ENCODE results near the gene SMYD5. TPM values are rescaled to one million over a fixed set of nuclear protein-coding genes. Genes with fewer than 3 reads are reported as not detected.
"Not testable (repeated sequence)": the region's sequence is repeated elsewhere in the genome, so short reads cannot be mapped to it uniquely, and the experiment has no call there.

Gene SMYD5
- total RNA-seq, 1 donor: 29.8 TPM

GRCh38 chr2:73258186-73258912 is 44.3 kb downstream of the SMYD5 start:
- Histone ChIP-seq H3K4me3 (ENCODE audit: low read length) (no peak overlapping the region), H3K9me3 (ENCODE audit: low read depth, low read length) (no peaks in the 10 kb centered on the region), H3K27me3 (ENCODE audit: insufficient read depth, low read length) (no peaks in the 10 kb centered on the region), H3K4me1 (ENCODE audit: insufficient read depth, low read length) (no peaks in the 10 kb centered on the region)

DNA sequence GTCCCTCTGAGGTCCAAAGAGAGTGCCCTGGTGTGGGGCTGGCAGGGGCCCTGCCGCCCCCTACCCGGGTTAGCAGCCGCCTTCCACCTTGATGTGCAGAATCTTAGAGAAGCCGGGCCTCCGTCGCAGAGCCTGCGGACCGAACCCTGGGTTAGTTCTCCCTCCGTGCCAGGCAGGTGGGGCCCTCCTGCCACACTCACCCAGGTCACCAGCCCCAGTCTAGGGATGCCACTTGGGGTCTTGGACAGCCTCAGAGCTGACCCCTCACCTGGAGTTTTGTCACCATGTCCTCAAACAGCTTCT is 44.8 kb downstream of the SMYD5 start:
- H3K27me3 ChIP-seq (ENCODE audit: insufficient read depth, low read length): no peaks in the 10 kb centered on the region

DNA sequence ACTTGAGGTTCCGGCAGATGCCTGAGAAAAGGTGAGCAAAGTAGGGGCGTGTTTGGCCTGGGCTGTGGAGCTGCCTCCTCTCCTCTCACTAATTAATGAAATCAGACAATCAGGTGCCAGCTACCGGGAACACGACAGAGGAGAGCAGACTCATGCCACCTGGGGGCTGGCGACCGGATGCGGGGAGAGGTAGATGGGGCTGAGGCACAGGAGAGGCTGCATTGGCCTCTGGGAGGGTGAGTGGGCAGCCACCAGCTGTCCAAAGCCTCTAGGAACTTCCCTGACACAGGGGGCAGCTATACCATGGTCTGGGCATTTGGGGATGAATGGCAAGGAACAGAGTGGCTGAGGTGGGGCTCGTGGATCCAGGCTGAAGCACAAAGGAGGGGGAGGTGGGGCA is 45.2 kb downstream of the SMYD5 start:
- no peak overlapping the region for H3K4me3 ChIP-seq (ENCODE audit: low read length)
- no peaks in the 10 kb centered on the region for H3K27me3 ChIP-seq (ENCODE audit: insufficient read depth, low read length)
- H3K4me1 ChIP-seq (ENCODE audit: insufficient read depth, low read length): no peaks in the 10 kb centered on the region
- no peaks in the 10 kb centered on the region for H3K9me3 ChIP-seq (ENCODE audit: low read depth, low read length)

More for the DNA sequence above, 44.8 kb downstream of the SMYD5 start:
- H3K4me1 ChIP-seq (ENCODE audit: insufficient read depth, low read length): no peaks in the 10 kb centered on the region
- H3K4me3 ChIP-seq (ENCODE audit: low read length): no peak overlapping the region
- H3K9me3 ChIP-seq (ENCODE audit: low read depth, low read length): no peaks in the 10 kb centered on the region

DNA sequence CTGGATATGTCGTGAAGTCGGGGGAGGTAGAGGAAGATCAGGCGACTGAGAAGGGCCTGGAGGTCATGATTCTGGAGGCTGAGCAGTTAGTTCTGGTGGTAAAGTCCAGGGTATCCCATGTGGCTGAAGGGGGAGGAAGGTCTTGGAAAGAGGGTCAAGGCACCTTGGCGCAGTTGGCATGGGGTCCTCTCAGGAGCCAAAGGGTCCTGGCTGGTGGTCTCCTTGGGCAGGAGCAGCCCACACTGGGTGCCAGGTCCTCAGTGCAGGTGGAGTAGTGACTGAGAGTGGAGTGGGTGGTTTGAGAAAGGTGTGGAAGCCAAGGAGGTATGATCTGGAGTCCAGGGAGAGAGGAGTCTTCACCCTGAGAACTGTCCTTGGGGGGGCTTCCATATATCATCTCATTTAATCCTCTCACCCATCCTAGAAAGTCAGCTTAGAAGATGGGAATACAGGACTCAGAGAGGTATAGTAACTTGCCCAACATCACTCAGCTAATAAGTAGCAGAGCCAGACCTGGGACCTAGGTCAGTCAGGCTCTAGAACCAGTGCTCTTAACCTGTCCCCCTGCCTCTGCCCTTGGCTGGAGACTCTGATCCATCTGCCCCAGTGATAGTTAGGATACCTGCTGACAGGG is 45.8 kb downstream of the SMYD5 start:
- Histone ChIP-seq H3K4me3 (ENCODE audit: low read length) (no peak overlapping the region), H3K4me1 (ENCODE audit: insufficient read depth, low read length) (no peaks in the 10 kb centered on the region), H3K9me3 (ENCODE audit: low read depth, low read length) (no peaks in the 10 kb centered on the region), H3K27me3 (ENCODE audit: insufficient read depth, low read length) (no peaks in the 10 kb centered on the region)

- Histone ChIP-seq H3K4me1 (ENCODE audit: insufficient read depth, low read length) (no peaks in the 10 kb centered on the region), H3K27me3 (ENCODE audit: insufficient read depth, low read length) (no peaks in the 10 kb centered on the region), H3K4me3 (ENCODE audit: low read length) (no peak overlapping the region), H3K9me3 (ENCODE audit: low read depth, low read length) (no peaks in the 10 kb centered on the region)
These were observed 46.4 kb downstream of the SMYD5 start for GRCh38 chr2:73260338-73260984.

DNA sequence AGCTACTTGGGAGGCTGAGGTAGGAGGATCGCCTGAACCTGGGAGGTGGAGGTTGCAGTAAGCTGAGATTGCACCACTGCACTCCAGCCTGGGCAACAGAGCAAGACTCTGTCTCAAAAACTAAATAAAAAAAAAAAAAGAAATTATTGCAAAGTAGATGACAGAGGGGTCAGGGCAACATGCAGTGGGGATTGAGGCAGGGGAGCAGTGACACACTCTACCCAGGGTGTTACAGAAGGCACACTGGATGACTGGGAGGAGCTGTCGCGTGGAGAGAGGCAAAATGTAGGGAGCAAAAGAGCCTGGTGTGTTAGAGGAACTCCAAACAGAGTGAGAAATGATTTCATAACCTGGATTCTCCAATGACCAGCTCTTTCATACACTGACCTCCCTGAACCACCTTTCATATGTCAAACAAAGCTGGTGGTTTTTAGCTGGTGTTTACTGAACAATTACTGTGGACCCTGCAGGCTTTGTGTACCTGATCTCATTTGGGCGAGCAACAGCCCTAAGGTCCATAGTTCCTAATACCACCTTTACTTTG is 48.1 kb downstream of the SMYD5 start:
- no peaks in the 10 kb centered on the region for H3K4me1 ChIP-seq (ENCODE audit: insufficient read depth, low read length)
- H3K9me3 ChIP-seq (ENCODE audit: low read depth, low read length): no peaks in the 10 kb centered on the region
- no peak overlapping the region for H3K4me3 ChIP-seq (ENCODE audit: low read length)
- H3K27me3 ChIP-seq (ENCODE audit: insufficient read depth, low read length): no peaks in the 10 kb centered on the region

DNA sequence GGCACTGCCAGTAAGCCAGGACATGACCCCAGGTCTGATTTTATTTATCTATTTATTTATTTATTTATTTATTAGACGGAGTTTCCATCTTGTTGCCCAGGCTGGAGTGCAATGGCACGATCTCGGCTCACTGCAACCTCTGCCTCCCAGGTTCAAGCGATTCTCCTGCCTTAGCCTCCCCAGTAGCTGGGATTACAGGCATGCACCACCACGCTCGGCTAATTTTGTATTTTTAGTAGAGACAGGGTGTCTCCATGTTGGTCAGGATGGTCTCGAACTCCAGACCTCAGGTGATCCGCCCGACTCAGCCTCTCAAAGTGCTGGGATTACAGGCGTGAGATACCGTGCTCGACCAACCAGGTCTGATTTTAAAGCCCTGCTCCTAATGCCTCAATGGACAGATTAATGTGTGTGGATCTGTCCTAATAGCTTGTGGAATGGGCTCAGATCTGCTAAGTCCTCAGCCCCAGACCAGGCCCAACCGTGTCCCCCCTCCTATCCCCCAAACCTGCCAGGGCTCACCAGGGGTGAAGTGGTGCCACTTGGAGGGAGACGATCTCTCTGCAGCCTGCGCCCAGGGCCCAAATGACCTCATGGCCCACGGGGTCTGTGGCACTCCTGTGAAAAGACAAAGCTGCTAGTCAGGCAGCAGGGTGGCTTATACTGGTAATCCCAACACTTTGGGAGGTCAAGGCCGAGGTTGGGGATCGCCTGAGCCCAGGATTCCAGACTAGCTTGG is 48.8 kb downstream of the SMYD5 start:
- H3K4me1 ChIP-seq (ENCODE audit: insufficient read depth, low read length); H3K4me3 ChIP-seq (ENCODE audit: low read length); H3K27me3 ChIP-seq (ENCODE audit: insufficient read depth, low read length); H3K9me3 ChIP-seq (ENCODE audit: low read depth, low read length): not testable (repeated sequence)

- H3K9me3 ChIP-seq (ENCODE audit: low read depth, low read length): no peaks in the 10 kb centered on the region
- H3K4me1 ChIP-seq (ENCODE audit: insufficient read depth, low read length): peaks cover 3% of the 10 kb centered on the region
- H3K4me3 ChIP-seq (ENCODE audit: low read length): no peak overlapping the region
- no peaks in the 10 kb centered on the region for H3K27me3 ChIP-seq (ENCODE audit: insufficient read depth, low read length)
These were observed 49.7 kb downstream of the SMYD5 start for GRCh38 chr2:73263540-73264331.

DNA sequence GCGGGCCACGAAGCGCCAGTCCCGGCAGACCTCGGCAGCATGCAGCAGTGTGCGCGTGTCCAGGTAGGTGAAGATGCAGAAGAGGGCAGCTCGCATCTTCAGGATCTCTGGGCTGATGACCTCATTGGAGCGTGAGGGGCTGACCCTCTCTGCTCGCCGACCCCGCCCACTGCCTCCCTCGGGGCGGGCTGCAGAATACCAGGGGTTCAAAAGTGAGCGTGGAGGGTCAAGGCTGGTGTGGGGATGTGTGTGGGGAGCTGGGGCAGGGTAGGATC is 50.2 kb downstream of the SMYD5 start:
- Histone ChIP-seq H3K4me3 (ENCODE audit: low read length) (no peak overlapping the region), H3K4me1 (ENCODE audit: insufficient read depth, low read length) (peaks cover 6% of the 10 kb centered on the region), H3K27me3 (ENCODE audit: insufficient read depth, low read length) (no peaks in the 10 kb centered on the region), H3K9me3 (ENCODE audit: low read depth, low read length) (no peaks in the 10 kb centered on the region)

DNA sequence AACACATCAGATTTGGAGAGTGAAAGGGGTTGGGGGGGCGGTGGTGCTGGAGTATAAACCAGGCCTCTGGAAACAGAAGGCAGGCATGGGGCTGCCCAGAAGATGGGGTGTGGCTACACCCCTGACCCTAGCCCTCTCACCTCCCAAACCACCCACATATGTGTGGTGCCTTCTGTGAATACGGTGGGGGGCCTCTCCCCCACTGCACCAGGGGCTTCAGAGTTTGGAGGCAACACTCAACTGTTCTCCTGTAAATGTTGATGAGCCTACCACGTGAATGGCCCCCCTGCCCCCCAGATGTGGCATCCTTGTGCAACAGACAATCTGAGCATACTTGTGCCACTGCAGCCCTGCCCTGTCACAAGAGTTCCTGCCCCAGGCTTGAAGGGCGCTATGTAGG is 50.7 kb downstream of the SMYD5 start:
- no peaks in the 10 kb centered on the region for H3K27me3 ChIP-seq (ENCODE audit: insufficient read depth, low read length)
- no peak overlapping the region for H3K4me3 ChIP-seq (ENCODE audit: low read length)
- H3K4me1 ChIP-seq (ENCODE audit: insufficient read depth, low read length): peaks cover 9% of the 10 kb centered on the region
- H3K9me3 ChIP-seq (ENCODE audit: low read depth, low read length): no peaks in the 10 kb centered on the region

DNA sequence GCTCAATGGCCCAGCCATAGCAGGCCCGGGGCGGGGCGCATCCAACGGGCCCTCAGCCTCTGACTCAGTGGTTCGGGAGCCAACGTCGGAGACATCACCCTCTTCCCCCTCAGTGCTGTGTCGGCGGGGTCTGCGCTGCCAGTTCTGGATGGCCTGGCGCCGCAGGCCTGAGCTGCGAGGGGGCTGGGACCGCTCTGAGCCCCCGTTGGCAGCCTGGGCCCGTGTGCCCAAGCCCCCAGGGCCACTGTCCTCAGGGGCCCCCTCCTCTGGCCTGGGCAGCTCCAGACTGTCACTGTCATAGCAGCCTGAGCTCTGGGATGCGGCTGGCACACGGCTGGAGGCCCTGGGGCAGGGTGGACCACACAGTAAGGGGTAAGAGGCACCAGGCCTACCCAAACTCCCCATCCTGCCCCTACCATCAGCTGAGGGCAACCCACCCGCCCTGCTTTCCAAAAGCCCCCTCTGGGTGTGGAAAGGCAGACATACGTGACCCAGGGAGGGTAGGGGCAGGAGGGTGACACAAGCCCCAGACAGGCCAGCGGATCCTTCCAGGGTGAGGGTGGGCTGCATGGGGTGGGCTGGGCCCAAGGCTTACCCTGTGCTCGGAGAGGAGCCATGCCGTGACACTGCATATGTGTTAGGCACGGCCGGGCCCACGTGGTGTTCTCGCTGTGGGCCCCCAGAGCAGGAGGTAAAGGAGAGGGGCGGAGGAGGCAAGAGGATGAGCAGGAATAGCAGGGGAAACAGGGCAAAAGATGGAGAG is 51.4 kb downstream of the SMYD5 start:
- no peak overlapping the region for H3K4me3 ChIP-seq (ENCODE audit: low read length)
- no peaks in the 10 kb centered on the region for H3K9me3 ChIP-seq (ENCODE audit: low read depth, low read length)
- H3K4me1 ChIP-seq (ENCODE audit: insufficient read depth, low read length): peaks cover 10% of the 10 kb centered on the region
- no peaks in the 10 kb centered on the region for H3K27me3 ChIP-seq (ENCODE audit: insufficient read depth, low read length)

DNA sequence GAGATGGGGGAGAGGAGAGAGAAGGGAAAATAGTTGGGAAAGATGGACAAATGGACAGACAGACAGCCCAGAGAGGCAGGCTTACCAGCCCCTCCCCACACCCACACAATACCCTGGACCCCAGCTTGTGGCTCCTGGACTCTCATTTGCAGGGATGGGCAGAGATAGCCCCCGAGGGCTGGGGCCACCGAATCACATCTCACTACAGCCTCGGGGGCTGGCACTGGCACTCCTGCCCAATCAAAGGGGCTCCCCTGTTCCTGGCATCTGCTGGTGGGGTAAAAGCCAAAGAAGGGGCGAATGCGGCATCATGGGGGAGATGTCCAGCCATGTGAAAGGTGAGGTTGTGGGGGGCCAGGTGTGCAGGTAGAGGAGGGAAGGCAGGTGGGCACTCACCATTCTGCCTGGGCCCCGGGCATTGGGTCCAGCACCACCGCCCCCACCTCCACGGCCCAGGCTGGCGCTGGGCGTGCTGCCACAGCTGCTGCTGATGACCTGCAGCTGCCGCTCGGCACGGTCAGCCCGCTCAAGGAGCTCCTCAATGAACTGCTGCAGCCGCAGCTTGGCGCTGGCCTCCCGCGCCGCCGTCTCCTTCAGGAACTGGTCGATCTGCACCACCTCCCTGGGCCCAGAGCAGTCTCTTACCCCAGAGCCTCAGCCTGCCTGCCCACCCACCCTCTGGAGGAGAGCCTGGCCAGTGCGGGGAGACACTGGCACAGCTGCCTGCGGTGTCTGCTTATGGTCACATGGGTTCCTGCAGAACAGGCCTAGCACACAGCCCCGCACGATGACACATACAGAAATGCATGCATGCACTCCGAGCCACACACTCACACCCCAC is 52.2 kb downstream of the SMYD5 start:
- no peaks in the 10 kb centered on the region for H3K27me3 ChIP-seq (ENCODE audit: insufficient read depth, low read length)
- H3K9me3 ChIP-seq (ENCODE audit: low read depth, low read length): no peaks in the 10 kb centered on the region
- no peak overlapping the region for H3K4me3 ChIP-seq (ENCODE audit: low read length)
- H3K4me1 ChIP-seq (ENCODE audit: insufficient read depth, low read length): peaks cover 10% of the 10 kb centered on the region

DNA sequence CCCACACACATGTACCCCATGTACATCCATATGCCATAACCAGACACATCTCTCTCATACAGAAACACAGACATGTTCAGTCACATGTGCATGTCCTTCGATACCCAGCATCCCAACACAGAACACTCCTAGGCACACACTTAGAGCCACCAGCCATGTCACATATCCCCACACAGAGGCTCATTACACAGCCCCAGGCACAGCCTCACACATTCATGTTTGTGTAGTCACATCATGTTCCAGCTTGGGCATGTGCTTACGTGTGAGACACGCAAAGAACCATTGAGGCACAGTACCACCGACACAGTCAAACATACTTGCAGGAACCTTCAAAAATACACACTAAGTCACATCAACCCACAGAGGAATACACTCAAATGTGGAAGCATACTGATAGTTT is 53.0 kb downstream of the SMYD5 start:
- H3K9me3 ChIP-seq (ENCODE audit: low read depth, low read length): no peaks in the 10 kb centered on the region
- no peak overlapping the region for H3K4me3 ChIP-seq (ENCODE audit: low read length)
- H3K4me1 ChIP-seq (ENCODE audit: insufficient read depth, low read length): peaks cover 10% of the 10 kb centered on the region
- no peaks in the 10 kb centered on the region for H3K27me3 ChIP-seq (ENCODE audit: insufficient read depth, low read length)

Data from mononuclear cell (primary cell).